B cell (primary cell): ENCODE results near the gene GOLGA6L10. TPM values are rescaled to one million over a fixed set of nuclear protein-coding genes. Genes with fewer than 3 reads are reported as not detected.
A peak's percentile ranks its signal among the peaks of the same experiment; 100 is the strongest.
"Not testable (repeated sequence)": the region's sequence is repeated elsewhere in the genome, so short reads cannot be mapped to it uniquely, and the experiment has no call there.

Experiments used
- ATAC-seq: fragments of 200-7000 bp; cut with Tn5 transposase; one replicate; pipeline ENCODE4 v1.10.0; 2021; ENCODE audit warnings: low read depth, mild to moderate bottlenecking, moderate number of reproducible peaks, moderate library complexity
- CTCF ChIA-PET: fragments of 350-600 bp; sonication (Branson Sonifier 250); formaldehyde crosslinking; loops from one replicate; lab custom pipeline; 2021; ENCODE audit warnings: antibody characterized with exemption, inconsistent platforms; lab: Charles Lee
- POLR2A ChIA-PET: fragments of 350-600 bp; sonication (Branson Sonifier 250); formaldehyde crosslinking; loops from one replicate; lab custom pipeline; 2021; ENCODE audit warnings: antibody characterized with exemption; lab: Charles Lee
- DNase-seq: peaks from one replicate; pipeline ENCODE4 v3.0.0; 2013
- H2AFZ ChIP-seq: 2 replicates; pipeline ENCODE4 v1.6.1; 2012; ENCODE audit warnings: mild to moderate bottlenecking, low read depth, low read length; ENCODE audit not compliant: insufficient read depth, poor library complexity, severe bottlenecking
- H3K27ac ChIP-seq, 2 donors: 1 replicate in 1 of 2; 2 replicates in 1 of 2; pipeline ENCODE4 v1.5.1; 2012 to 2013; ENCODE audit warnings: low read length in 2 of 2, mild to moderate bottlenecking in 2 of 2, moderate library complexity in 1 of 2
- H3K27me3 ChIP-seq, 4 experiments: fragments of 200-600 bp in 1 of 4; sonication (generic) in 1 of 4; replicated peaks in 1 of 4; 1 replicate in 2 of 4; 2 replicates in 2 of 4; pipeline versions ENCODE4 v1.6.1 to v1.7.0; 2013 to 2016; ENCODE audit warnings: low read length in 3 of 4, mild to moderate bottlenecking in 2 of 4, mixed read lengths in 1 of 4, moderate library complexity in 1 of 4; ENCODE audit not compliant: insufficient read depth in 4 of 4, control insufficient read depth in 3 of 4; ENCODE audit errors: control extremely low read depth in 1 of 4
- H3K36me3 ChIP-seq, 2 experiments: replicated peaks in 1 of 2; 1 replicate in 1 of 2; 2 replicates in 1 of 2; pipeline versions ENCODE4 v1.6.1 to v1.7.1; 2013; ENCODE audit warnings: low read length in 1 of 2; ENCODE audit not compliant: insufficient read depth in 2 of 2, control insufficient read depth in 1 of 2; ENCODE audit errors: control extremely low read depth in 1 of 2, extremely low read depth in 1 of 2
- H3K4me1 ChIP-seq, 2 donors: fragments of 200-600 bp in 1 of 2; sonication (generic) in 1 of 2; 1 replicate in 1 of 2; 2 replicates in 1 of 2; pipeline versions ENCODE4 v1.5.1 to v1.6.1; 2013 to 2017; ENCODE audit warnings: low read length in 2 of 2; ENCODE audit not compliant: control insufficient read depth in 2 of 2, insufficient read depth in 2 of 2
- H3K4me2 ChIP-seq: replicated peaks from 2 replicates; pipeline ENCODE3; 2012; ENCODE audit warnings: mild to moderate bottlenecking, low read depth, low read length; ENCODE audit not compliant: poor library complexity, severe bottlenecking
- H3K4me3 ChIP-seq, 5 experiments: fragments of 200-600 bp in 1 of 5; sonication (generic) in 1 of 5; 1 replicate in 3 of 5; 2 replicates in 2 of 5; pipeline versions ENCODE4 v1.5.1 to v1.7.0; 2011 to 2016; ENCODE audit warnings: low read length in 4 of 5, mild to moderate bottlenecking in 4 of 5, low read depth in 2 of 5, control low read depth in 1 of 5, moderate library complexity in 1 of 5; ENCODE audit not compliant: insufficient read depth in 1 of 5; ENCODE audit errors: control extremely low read depth in 1 of 5, extremely low read depth in 1 of 5
- H3K79me2 ChIP-seq: fragments of 200-600 bp; sonication (generic); one replicate; pipeline ENCODE4 v1.6.0; 2016; ENCODE audit warnings: low read length; ENCODE audit not compliant: control insufficient read depth, insufficient read depth
- H3K9ac ChIP-seq: fragments of 200-600 bp; sonication (generic); 2 replicates; pipeline ENCODE4 v1.6.1; 2017; ENCODE audit warnings: mild to moderate bottlenecking, low read length, moderate library complexity
- H3K9me3 ChIP-seq, 3 donors: one replicate each; pipeline versions ENCODE4 v1.6.1 to v1.7.1; 2013; ENCODE audit warnings: low read length in 2 of 3; ENCODE audit not compliant: control insufficient read depth in 2 of 3, insufficient read depth in 1 of 3; ENCODE audit errors: control extremely low read depth in 1 of 3
- H4K20me1 ChIP-seq: 2 replicates; pipeline ENCODE4 v1.6.0; 2012; ENCODE audit warnings: mild to moderate bottlenecking, low read length; ENCODE audit not compliant: insufficient read depth, control insufficient read depth, poor library complexity, severe bottlenecking
- H3K27ac Mint-ChIP-seq: one replicate; pipeline ENCODE4 v1.8.0; 2021; ENCODE audit warnings: mixed read lengths
- H3K27me3 Mint-ChIP-seq: one replicate; pipeline ENCODE4 v1.8.0; 2021; ENCODE audit warnings: mixed read lengths
- H3K4me1 Mint-ChIP-seq: one replicate; pipeline ENCODE4 v1.8.0; 2021; ENCODE audit warnings: mixed read lengths
- H3K4me3 Mint-ChIP-seq: one replicate; pipeline ENCODE4 v1.8.0; 2021; ENCODE audit warnings: mixed read lengths
- H3K9me3 Mint-ChIP-seq: one replicate; pipeline ENCODE4 v1.8.0; 2022; ENCODE audit warnings: mixed read lengths; ENCODE audit not compliant: insufficient read depth
- CTCF ChIP-seq: fragments of 200-600 bp; IDR thresholded peaks from one replicate; pipeline ENCODE4 v1.8.0; 2022; ENCODE audit warnings: antibody characterized with exemption, mild to moderate bottlenecking
- WGBS: methylation state at CpG from one replicate; pipeline ENCODE4 v1.1.5; 2013; ENCODE audit warnings: missing lambda C conversion rate; ENCODE audit not compliant: insufficient coverage; 5-methylcytosine and 5-hydroxymethylcytosine counted together
- intact Hi-C: fragments of 100-400 bp; cut with micrococcal nuclease; formaldehyde crosslinking; loops from one replicate; pipeline ENCODE4 v1.10.0; 2022
- polyA plus RNA-seq: library from polyadenylated mRNA; depleted of rRNA; stranded (reverse); fragments of >200 nt; gene quantifications from 2 replicates; pipeline ENCODE4 v1.2.3, GENCODE V29; 2012
- total RNA-seq, 2 donors: library from RNA; stranded (reverse); fragments of 120-200 nt in 1 of 2; gene quantifications; 1 replicate in 1 of 2; 2 replicates in 1 of 2; pipeline versions ENCODE4 v1.2.3 to v1.2.4, GENCODE V29; 2013 to 2022

The GOLGA6L10 gene
- total and polyA plus RNA-seq, 2 donors (not counting 1 experiment from before 2014, with no cell fraction given) = 0.73 to 1.1 TPM

- POLR2A ChIA-PET, H3K4me1 ChIP-seq, H3K4me1 Mint-ChIP-seq, H4K20me1 ChIP-seq, H3K9me3 ChIP-seq, CTCF ChIA-PET, H3K9me3 Mint-ChIP-seq, H3K4me2 ChIP-seq, H3K4me3 ChIP-seq, intact Hi-C loops, ATAC-seq, H3K27ac ChIP-seq, H3K36me3 ChIP-seq, H3K9ac ChIP-seq, H3K4me3 Mint-ChIP-seq, H3K27me3 Mint-ChIP-seq, DNase-seq, H2AFZ ChIP-seq, H3K79me2 ChIP-seq, H3K27me3 ChIP-seq, H3K27ac Mint-ChIP-seq: not testable (repeated sequence)
- TF ChIP-seq CTCF = peak; percentile 44
- 49% methylated on average over 2 of the region's 11 CpGs for WGBS
Observed at GRCh38 chr15:82342632-82343374, 6.5 kb downstream of the GOLGA6L10 start.

DNA sequence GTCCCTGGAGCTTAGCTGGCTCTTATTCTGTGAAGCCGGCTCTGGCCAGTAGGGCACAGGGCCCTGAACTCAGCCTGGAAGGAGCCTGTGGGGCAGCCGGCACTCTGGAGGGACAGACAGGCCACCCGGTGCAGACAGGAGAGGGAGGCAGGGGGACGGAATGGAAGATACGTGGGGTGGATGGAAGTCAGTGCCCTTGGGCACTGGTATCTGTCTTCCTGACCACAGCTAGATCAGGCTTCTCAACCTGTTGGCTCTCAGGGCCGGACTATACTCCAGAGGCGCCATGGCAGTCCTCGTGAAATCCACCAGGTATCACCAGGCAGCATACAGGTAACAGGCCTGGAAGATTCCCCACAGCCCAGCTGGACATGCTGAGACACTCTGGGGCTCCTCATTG is 10.7 kb downstream of the GOLGA6L10 start:
- H3K4me2 ChIP-seq, DNase-seq, H3K9ac ChIP-seq, H3K27me3 ChIP-seq, H3K9me3 ChIP-seq, H3K27ac Mint-ChIP-seq, H3K4me1 ChIP-seq, ATAC-seq, POLR2A ChIA-PET, H3K4me3 ChIP-seq, H3K36me3 ChIP-seq, H3K9me3 Mint-ChIP-seq, intact Hi-C loops, H2AFZ ChIP-seq, H3K79me2 ChIP-seq, H3K27ac ChIP-seq, H3K4me3 Mint-ChIP-seq, H3K4me1 Mint-ChIP-seq, CTCF ChIA-PET, H3K27me3 Mint-ChIP-seq, H4K20me1 ChIP-seq: not testable (repeated sequence)
- 91% methylated on average over 7 of the region's 8 CpGs for WGBS

- DNase-seq, H3K27me3 Mint-ChIP-seq, H3K9me3 ChIP-seq, H3K4me2 ChIP-seq, H3K4me3 ChIP-seq, H2AFZ ChIP-seq, POLR2A ChIA-PET, H3K9ac ChIP-seq, H3K4me1 Mint-ChIP-seq, H3K9me3 Mint-ChIP-seq, H3K36me3 ChIP-seq, ATAC-seq, CTCF ChIA-PET, intact Hi-C loops, H3K27ac ChIP-seq, H4K20me1 ChIP-seq, H3K4me3 Mint-ChIP-seq, H3K27me3 ChIP-seq, H3K27ac Mint-ChIP-seq, H3K79me2 ChIP-seq, H3K4me1 ChIP-seq: not testable (repeated sequence)
- WGBS = no CpG with 5 or more reads among the region's 11 CpGs
Observed at GRCh38 chr15:82338053-82338452, 11.2 kb downstream of the GOLGA6L10 start.
